Upper lobe of left lung (tissue), 4 donors: ENCODE measurements around the gene SCN4B.

Experiments
- EP300 ChIP-seq, 4 donors: sonication (generic); formaldehyde crosslinking; IDR thresholded peaks; one replicate each; pipeline ENCODE4 v1.5.1; 2017; ENCODE audit warnings: antibody characterized with exemption in 4 of 4, control low read depth in 2 of 4
- POLR2A ChIP-seq, 4 donors: fragments of 450-650 bp; IDR thresholded peaks; one replicate each; pipeline ENCODE4 v1.5.1; 2016 to 2017; ENCODE audit warnings: antibody characterized with exemption in 4 of 4, mild to moderate bottlenecking in 2 of 4
- TF ChIP-seq, protein P1 (sequence below), 6 experiments: fragments of 450-650 bp in 4 of 6; fragments of 200-600 bp in 2 of 6; sonication (generic) in 2 of 6; IDR thresholded peaks; one replicate each; pipeline ENCODE4 v1.5.1; 2016 to 2019; ENCODE audit warnings: antibody characterized with exemption in 6 of 6

DNA sequence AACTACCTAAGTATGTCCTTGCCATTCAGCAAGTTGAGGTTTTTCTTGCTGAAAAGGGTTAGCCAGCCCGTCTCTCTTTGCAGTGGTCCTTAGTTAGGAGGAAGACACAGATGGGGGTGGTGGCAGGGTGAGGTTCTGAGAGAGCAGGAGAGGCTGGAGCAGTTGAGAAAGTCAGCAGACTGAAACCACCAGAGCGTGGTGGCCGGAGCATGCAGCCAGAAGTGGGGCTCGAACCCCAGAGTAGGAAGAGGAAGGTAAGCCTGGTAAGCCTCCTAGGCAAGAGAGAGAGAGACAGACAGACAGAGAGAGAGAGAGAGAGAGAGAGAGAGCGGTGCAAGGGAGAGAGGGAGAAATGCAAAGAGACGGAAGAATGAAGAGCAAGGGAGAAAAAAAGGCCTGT is 9.2 kb upstream of the SCN4B start:
- TF ChIP-seq, protein P1, sequence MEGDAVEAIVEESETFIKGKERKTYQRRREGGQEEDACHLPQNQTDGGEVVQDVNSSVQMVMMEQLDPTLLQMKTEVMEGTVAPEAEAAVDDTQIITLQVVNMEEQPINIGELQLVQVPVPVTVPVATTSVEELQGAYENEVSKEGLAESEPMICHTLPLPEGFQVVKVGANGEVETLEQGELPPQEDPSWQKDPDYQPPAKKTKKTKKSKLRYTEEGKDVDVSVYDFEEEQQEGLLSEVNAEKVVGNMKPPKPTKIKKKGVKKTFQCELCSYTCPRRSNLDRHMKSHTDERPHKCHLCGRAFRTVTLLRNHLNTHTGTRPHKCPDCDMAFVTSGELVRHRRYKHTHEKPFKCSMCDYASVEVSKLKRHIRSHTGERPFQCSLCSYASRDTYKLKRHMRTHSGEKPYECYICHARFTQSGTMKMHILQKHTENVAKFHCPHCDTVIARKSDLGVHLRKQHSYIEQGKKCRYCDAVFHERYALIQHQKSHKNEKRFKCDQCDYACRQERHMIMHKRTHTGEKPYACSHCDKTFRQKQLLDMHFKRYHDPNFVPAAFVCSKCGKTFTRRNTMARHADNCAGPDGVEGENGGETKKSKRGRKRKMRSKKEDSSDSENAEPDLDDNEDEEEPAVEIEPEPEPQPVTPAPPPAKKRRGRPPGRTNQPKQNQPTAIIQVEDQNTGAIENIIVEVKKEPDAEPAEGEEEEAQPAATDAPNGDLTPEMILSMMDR (IDR thresholded peaks at IDR 0.05), result no peak
- TF ChIP-seq POLR2A (IDR thresholded peaks at IDR 0.05) (no peak), EP300 (IDR thresholded peaks at IDR 0.05) (no peak)
